GM12891 (cell line): ENCODE results near the gene RDX.

Experiments
- PAX5 ChIP-seq: IDR thresholded peaks from 2 replicates; pipeline ENCODE4 v1.6.1; 2011; ENCODE audit warnings: low read length, moderate library complexity, mild to moderate bottlenecking; ENCODE audit not compliant: insufficient read depth, severe bottlenecking
- POLR2A ChIP-seq: IDR thresholded peaks from 2 replicates; pipeline ENCODE4 v1.6.1; 2011; ENCODE audit warnings: low read depth, low read length, control low read depth
- POLR2AphosphoS5 ChIP-seq: IDR thresholded peaks from 2 replicates; pipeline ENCODE4 v1.6.1; 2011; ENCODE audit warnings: low read depth, low read length, control low read depth
- TAF1 ChIP-seq: IDR thresholded peaks from 2 replicates; pipeline ENCODE4 v1.6.1; 2011; ENCODE audit warnings: low read depth, low read length, control low read depth

- no peak for TF ChIP-seq POLR2A
- TF ChIP-seq POLR2AphosphoS5, result no peak
- no peak for TF ChIP-seq PAX5
- TF ChIP-seq TAF1, result no peak
Observed at GRCh38 chr11:110319501-110319900, 23.1 kb upstream of the RDX start.
